Measurements from ENCODE around the gene ANXA2.

DNA sequence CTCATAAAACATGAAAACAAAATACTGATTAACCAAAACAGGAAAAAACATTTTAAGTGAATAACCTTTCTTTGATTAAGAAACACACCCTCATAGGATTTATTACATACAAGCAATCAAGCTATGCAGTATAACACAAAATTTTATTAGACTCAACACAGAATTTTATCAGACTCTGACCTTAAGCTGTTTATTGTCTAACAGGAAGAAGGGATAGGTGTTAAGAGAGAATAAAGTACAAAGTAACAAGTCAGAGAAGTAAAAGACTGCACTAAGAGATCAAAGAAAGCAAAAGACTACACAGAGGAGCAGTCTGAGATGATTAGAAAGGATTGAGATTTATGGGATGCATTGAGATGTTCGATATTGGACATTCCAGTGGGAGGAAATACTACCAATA lies 43.5 kb upstream of the ANXA2 start:
- no peak for TF ChIP-seq POLR2A (IDR thresholded peaks at IDR 0.05; ENCODE audit: low read length)
- TF ChIP-seq GATA1 (IDR thresholded peaks at IDR 0.05; ENCODE audit: low read depth, low read length): no peak
